Breast epithelium (tissue), 4 donors: ENCODE results near the gene APH1B. TPM values are rescaled to one million over a fixed set of nuclear protein-coding genes. Genes with fewer than 3 reads are reported as not detected.
A peak's percentile ranks its signal among the peaks of the same experiment; 100 is the strongest.

Experiments
- DNase-seq, 2 donors: peaks; one replicate each; pipeline ENCODE4 v3.0.0-alpha.2; 2019; ENCODE audit warnings: low spot score in 2 of 2
- H3K27ac ChIP-seq, 2 donors: fragments of 200-600 bp; sonication (generic) in 1 of 2; one replicate each; pipeline ENCODE4 v1.5.1; 2016 to 2019; ENCODE audit warnings: mild to moderate bottlenecking in 1 of 2
- H3K27me3 ChIP-seq, 2 donors: fragments of 200-600 bp; sonication (generic) in 1 of 2; one replicate each; pipeline versions ENCODE4 v1.5.1 to v1.6.0; 2017 to 2019; ENCODE audit warnings: control low read depth in 1 of 2, mild to moderate bottlenecking in 1 of 2
- H3K36me3 ChIP-seq: fragments of 200-600 bp; one replicate; pipeline ENCODE4 v1.5.1; 2019
- H3K4me1 ChIP-seq, 2 donors: fragments of 200-600 bp; sonication (generic); one replicate each; pipeline ENCODE4 v1.5.1; 2016 to 2019; ENCODE audit warnings: control low read depth in 1 of 2
- H3K4me3 ChIP-seq, 3 donors: fragments of 200-600 bp; sonication (generic); 1 replicate in 2 of 3; 2 replicates in 1 of 3; pipeline ENCODE4 v1.5.1; 2016 to 2019; ENCODE audit warnings: mild to moderate bottlenecking in 3 of 3, moderate library complexity in 2 of 3
- H3K9me3 ChIP-seq, 2 donors: fragments of 200-600 bp; sonication (generic) in 1 of 2; one replicate each; pipeline ENCODE4 v1.5.1; 2016 to 2019; ENCODE audit warnings: control low read depth in 1 of 2
- CTCF ChIP-seq, 3 donors: fragments of 450-650 bp; IDR thresholded peaks; one replicate each; pipeline ENCODE4 v1.5.1; 2016 to 2017; ENCODE audit warnings: antibody characterized with exemption in 3 of 3, mild to moderate bottlenecking in 3 of 3, moderate library complexity in 3 of 3
- POLR2A ChIP-seq: fragments of 450-650 bp; IDR thresholded peaks from one replicate; pipeline ENCODE4 v1.6.1; 2016; ENCODE audit warnings: antibody characterized with exemption, mild to moderate bottlenecking, moderate library complexity
- POLR2AphosphoS5 ChIP-seq, 3 donors: sonication (generic); formaldehyde crosslinking; IDR thresholded peaks; one replicate each; pipeline ENCODE4 v1.6.1; 2017; ENCODE audit warnings: antibody characterized with exemption in 3 of 3
- intact Hi-C: fragments of 100-400 bp; cut with DNase I; formaldehyde crosslinking; loops from one replicate; pipeline ENCODE4 v1.15.1; 2023; ENCODE audit warnings: low total_unique reads
- total RNA-seq, 3 donors: library from RNA; depleted of rRNA; stranded (reverse); fragments of >200 nt; gene quantifications; one replicate each; pipeline ENCODE4 v1.1.0, GENCODE V29; 2016

The APH1B gene
- total RNA-seq, 3 donors from 2014 or later: 21.3 to 26.1 (median 25.6) TPM

- no peaks in the 10 kb centered on the region for H3K36me3 ChIP-seq
- DNase-seq: no peak
- H3K4me1 ChIP-seq: no peaks in the 10 kb centered on the region
- TF ChIP-seq CTCF (IDR thresholded peaks at IDR 0.05) (no peak), POLR2A (no peak), POLR2AphosphoS5 (IDR thresholded peaks at IDR 0.05) (no peak)
- no peak overlapping the region for H3K4me3 ChIP-seq
- H3K27me3 ChIP-seq: no peaks in the 10 kb centered on the region
- H3K27ac ChIP-seq: peak overlapping the region in 1 of 2 donors; percentile 32
- no peaks in the 10 kb centered on the region for H3K9me3 ChIP-seq
- intact Hi-C loops: no loop called here
Observed at GRCh38 chr15:63322541-63322940, 45.1 kb downstream of the APH1B start.

DNA sequence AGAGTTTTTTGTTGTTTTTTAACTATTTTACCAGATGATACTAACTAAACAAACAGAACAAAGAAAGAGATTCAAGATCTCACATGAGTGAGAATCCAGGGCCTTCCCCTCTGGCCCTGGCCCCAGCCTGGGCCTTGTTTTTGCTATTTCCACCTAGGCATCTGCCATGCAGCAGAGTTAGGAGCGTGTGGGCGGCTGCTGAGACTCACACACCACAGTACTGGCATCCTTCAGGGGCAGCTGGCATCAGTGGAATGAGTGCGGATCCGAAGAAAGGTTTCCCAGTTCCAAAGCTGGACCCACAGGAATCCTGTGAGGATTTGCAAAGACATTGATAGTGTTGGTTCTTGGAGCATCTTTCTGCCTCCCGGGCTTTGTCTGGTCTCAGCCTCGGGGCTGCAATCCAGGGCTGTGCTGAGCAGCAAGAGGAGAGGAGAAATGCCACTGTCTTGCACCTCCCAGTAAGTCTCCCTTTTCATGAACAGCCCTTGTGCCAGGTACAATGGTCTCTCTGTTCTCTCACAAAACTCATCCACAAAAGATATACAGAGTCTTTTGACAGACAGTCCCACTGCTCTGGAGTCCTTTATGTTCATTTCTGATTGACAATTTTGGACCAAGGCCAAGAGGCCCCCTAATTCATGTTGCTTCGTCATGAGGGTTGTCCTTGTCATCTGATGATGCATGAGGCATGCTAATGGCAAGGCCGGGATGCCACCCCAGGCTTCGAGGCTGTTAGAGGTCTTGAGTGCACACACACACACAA, 46.6 kb downstream of the APH1B start:
- H3K4me1 ChIP-seq: no peaks in the 10 kb centered on the region
- intact Hi-C loops: no loop called here
- no peak for TF ChIP-seq POLR2A
- TF ChIP-seq POLR2AphosphoS5 (IDR thresholded peaks at IDR 0.05): no peak
- no peak for TF ChIP-seq CTCF (IDR thresholded peaks at IDR 0.05)
- no peaks in the 10 kb centered on the region for H3K9me3 ChIP-seq
- DNase-seq: peak in 1 of 2 donors; percentile 71
- H3K27ac ChIP-seq: peak overlapping the region; percentile 27 to 41
- H3K4me3 ChIP-seq: no peak overlapping the region
- H3K27me3 ChIP-seq: no peaks in the 10 kb centered on the region
- no peaks in the 10 kb centered on the region for H3K36me3 ChIP-seq

DNA sequence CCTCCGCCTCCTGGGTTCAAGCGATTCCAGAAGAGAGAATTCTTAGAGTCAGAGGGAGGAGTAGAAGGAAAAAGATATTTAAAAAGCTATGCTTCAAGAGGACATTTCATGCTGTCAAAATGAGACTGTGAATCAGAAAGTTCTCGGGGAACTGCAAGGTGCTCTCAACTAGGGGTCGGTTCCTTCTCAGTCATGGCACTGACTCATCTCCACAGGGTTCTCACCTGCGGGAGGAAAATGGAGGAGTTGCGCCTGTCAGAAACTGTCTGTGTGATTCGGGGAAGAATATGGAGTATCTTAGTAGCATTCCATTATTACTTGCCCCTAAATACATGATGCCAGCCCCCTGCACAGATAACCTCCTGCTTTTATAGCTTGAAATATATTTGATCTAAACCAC, 47.4 kb downstream of the APH1B start:
- Histone ChIP-seq H3K36me3 (no peaks in the 10 kb centered on the region), H3K4me1 (no peaks in the 10 kb centered on the region), H3K4me3 (no peak overlapping the region), H3K27me3 (no peaks in the 10 kb centered on the region), H3K27ac (no peak overlapping the region), H3K9me3 (no peaks in the 10 kb centered on the region)
- DNase-seq: no peak
- intact Hi-C loops: no loop called here
- TF ChIP-seq POLR2AphosphoS5 (IDR thresholded peaks at IDR 0.05) (no peak), POLR2A (no peak), CTCF (IDR thresholded peaks at IDR 0.05) (no peak)

DNA sequence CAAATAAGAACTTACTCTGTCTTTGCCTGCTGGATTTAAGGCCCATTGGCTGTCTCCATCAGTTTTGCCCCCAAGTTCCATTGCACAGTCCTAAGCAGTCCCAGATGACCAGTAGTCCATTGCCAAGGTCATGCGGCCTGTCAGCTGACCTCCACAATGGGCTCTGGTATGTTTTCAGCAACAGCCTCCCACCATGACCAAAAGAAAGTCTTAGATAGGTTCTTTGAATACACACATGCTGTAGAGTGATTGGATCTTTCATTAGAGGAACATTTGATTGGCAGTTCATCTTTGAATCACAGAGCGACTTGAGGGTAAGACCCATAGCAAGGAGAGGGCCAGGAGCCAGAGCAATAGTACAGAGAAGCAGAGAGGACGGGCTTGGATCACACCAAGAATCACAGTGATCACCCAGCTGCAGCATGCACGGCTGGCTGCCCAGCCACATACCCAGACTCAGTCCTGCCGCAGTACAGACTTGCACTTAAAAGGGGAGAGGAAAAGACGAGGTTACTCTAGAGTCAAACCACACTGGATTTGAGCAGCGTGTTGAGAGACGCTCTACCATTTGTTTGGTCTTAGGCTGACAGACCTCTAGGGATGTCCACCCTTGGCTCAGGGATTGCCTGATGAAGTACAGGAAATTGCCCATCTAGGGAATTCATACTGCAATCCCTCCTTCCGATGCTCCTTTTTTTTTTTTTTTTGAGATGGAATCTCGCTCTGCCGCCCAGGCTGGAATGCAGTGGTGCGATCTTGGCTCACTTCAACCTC, 50.4 kb downstream of the APH1B start:
- DNase-seq: no peak
- TF ChIP-seq POLR2A (no peak), POLR2AphosphoS5 (IDR thresholded peaks at IDR 0.05) (no peak), CTCF (IDR thresholded peaks at IDR 0.05) (no peak)
- Histone ChIP-seq H3K9me3 (no peaks in the 10 kb centered on the region), H3K27me3 (no peaks in the 10 kb centered on the region), H3K36me3 (no peaks in the 10 kb centered on the region), H3K4me1 (no peaks in the 10 kb centered on the region), H3K4me3 (no peak overlapping the region), H3K27ac (no peak overlapping the region)
- intact Hi-C loops: no loop called here
